ENCODE measurements around the gene HSPA12B. TPM values are rescaled to one million over a fixed set of nuclear protein-coding genes. Genes with fewer than 3 reads are reported as not detected.

The HSPA12B gene, protein sequence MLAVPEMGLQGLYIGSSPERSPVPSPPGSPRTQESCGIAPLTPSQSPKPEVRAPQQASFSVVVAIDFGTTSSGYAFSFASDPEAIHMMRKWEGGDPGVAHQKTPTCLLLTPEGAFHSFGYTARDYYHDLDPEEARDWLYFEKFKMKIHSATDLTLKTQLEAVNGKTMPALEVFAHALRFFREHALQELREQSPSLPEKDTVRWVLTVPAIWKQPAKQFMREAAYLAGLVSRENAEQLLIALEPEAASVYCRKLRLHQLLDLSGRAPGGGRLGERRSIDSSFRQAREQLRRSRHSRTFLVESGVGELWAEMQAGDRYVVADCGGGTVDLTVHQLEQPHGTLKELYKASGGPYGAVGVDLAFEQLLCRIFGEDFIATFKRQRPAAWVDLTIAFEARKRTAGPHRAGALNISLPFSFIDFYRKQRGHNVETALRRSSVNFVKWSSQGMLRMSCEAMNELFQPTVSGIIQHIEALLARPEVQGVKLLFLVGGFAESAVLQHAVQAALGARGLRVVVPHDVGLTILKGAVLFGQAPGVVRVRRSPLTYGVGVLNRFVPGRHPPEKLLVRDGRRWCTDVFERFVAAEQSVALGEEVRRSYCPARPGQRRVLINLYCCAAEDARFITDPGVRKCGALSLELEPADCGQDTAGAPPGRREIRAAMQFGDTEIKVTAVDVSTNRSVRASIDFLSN
- polyA plus RNA-seq (2011; rRNA removed) (0.25 and 0.37 TPM in 2 replicates), polyA plus RNA-seq (2017; fragmentation: RNase III; extraction: RNeasy Plus Mini Kit Qiagen cat#74134 plus additional on column Dnase treatment) (1.1 to 1.6 TPM (median 1.2 TPM) in 3 replicates), polyA minus RNA-seq (2011; rRNA and poly(A)+ RNA removed) (0.49 and 0.50 TPM in 2 replicates)
- polyA plus RNA-seq (2012; cell fraction: cytosol; rRNA removed) = 0.62 and 0.78 TPM in 2 replicates
- polyA plus RNA-seq (2012; cell fraction: nucleus; rRNA removed) = 1.0 and 1.4 TPM in 2 replicates

DNA sequence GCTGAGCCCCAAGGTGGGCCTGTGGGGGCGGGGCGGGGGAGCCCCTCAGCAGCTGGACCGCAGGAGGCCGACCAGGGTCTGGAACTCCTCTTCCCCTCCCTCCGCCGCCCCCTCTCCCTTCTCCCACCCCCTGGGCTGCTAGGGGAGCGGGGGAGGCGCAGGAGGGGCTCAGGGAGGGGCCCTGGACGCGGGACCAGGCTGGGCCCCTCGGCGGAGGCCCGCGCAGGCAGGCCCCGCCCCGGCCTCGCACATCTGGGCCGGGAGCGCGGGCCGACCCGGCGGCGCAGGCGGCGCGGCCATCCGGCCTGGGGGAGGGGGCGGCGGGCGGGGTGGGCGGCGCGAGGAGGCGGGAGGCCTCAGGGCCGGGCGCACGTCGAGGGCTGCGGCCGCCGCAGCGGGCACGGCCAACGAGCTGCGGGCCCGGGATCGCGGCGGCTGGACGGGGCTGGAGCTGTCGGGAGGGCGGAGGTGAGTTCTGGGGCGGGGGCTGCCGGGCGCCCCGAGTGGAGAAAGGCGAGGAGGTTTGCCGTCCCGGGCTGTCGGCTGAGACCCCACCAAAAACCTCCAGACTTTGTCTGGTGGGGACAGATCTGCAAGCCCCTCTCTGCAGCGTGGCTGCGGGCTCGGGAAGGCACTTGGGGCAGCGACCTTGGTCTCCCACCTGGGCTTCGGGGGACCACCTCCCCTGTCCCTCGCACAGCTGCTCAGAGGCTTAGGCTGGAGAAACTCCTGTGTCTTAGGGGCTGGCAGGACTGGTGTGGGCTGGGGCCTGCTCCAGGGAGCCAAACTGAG, at the start of gene HSPA12B:
Gene HSPA12B (plus strand): TSS at position 359 of the 792 bp plus-strand sequence. CDS start 5,990 bp downstream, outside the sequence.
- Histone ChIP-seq H3K9me3 (no peaks in the 10 kb centered on the region), H3K4me2 (no peak within 1 kb of the TSS), H3K27ac (no peak within 1 kb of the TSS), H3K4me1 (peaks cover 12% of the 10 kb centered on the region), H3K4me3 (no peak within 1 kb of the TSS)
- ATAC-seq = no peak
- FAIRE-seq = no peak
- TF ChIP-seq ZSCAN20 (CRISPR knock-in tag; IDR thresholded peaks at IDR 0.05) (no peak), RFX5 (IDR thresholded peaks at IDR 0.05) (no peak), MAZ (IDR thresholded peaks at IDR 0.05; ENCODE audit: borderline replicate concordance, low read depth, low read length) (no peak), HOXB5 (CRISPR knock-in tag; IDR thresholded peaks at IDR 0.05) (no peak), HDAC2 (IDR thresholded peaks at IDR 0.05) (no peak), HOXB13 (CRISPR knock-in tag; IDR thresholded peaks at IDR 0.05; ENCODE audit: low read depth) (no peak), EHMT2 (IDR thresholded peaks at IDR 0.05; ENCODE audit: low read depth) (no peak), HEYL (CRISPR knock-in tag; IDR thresholded peaks at IDR 0.05) (no peak), CBX2 (IDR thresholded peaks at IDR 0.05; ENCODE audit: borderline replicate concordance, low read depth) (no peak), FOSL2 (IDR thresholded peaks at IDR 0.05) (no peak), FOSL2 (CRISPR knock-in tag; IDR thresholded peaks at IDR 0.05) (no peak)
- TF ChIP-seq, protein P1, sequence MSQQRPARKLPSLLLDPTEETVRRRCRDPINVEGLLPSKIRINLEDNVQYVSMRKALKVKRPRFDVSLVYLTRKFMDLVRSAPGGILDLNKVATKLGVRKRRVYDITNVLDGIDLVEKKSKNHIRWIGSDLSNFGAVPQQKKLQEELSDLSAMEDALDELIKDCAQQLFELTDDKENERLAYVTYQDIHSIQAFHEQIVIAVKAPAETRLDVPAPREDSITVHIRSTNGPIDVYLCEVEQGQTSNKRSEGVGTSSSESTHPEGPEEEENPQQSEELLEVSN (IDR thresholded peaks at IDR 0.05; ENCODE audit: borderline replicate concordance, low read depth) = no peak
- TF ChIP-seq, protein P2, sequence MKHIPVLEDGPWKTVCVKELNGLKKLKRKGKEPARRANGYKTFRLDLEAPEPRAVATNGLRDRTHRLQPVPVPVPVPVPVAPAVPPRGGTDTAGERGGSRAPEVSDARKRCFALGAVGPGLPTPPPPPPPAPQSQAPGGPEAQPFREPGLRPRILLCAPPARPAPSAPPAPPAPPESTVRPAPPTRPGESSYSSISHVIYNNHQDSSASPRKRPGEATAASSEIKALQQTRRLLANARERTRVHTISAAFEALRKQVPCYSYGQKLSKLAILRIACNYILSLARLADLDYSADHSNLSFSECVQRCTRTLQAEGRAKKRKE (CRISPR knock-in tag; IDR thresholded peaks at IDR 0.05; ENCODE audit: low read depth) = no peak
- TF ChIP-seq, protein P3, sequence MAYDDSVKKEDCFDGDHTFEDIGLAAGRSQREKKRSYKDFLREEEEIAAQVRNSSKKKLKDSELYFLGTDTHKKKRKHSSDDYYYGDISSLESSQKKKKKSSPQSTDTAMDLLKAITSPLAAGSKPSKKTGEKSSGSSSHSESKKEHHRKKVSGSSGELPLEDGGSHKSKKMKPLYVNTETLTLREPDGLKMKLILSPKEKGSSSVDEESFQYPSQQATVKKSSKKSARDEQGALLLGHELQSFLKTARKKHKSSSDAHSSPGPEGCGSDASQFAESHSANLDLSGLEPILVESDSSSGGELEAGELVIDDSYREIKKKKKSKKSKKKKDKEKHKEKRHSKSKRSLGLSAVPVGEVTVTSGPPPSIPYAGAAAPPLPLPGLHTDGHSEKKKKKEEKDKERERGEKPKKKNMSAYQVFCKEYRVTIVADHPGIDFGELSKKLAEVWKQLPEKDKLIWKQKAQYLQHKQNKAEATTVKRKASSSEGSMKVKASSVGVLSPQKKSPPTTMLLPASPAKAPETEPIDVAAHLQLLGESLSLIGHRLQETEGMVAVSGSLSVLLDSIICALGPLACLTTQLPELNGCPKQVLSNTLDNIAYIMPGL (CRISPR knock-in tag; IDR thresholded peaks at IDR 0.05; ENCODE audit: borderline replicate concordance) = no peak
- TF ChIP-seq, protein P4, sequence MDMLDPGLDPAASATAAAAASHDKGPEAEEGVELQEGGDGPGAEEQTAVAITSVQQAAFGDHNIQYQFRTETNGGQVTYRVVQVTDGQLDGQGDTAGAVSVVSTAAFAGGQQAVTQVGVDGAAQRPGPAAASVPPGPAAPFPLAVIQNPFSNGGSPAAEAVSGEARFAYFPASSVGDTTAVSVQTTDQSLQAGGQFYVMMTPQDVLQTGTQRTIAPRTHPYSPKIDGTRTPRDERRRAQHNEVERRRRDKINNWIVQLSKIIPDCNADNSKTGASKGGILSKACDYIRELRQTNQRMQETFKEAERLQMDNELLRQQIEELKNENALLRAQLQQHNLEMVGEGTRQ (IDR thresholded peaks at IDR 0.05) = no peak
- 85% methylated on average over 23 of the region's 67 CpGs for WGBS (ENCODE audit: missing lambda C conversion rate)
- CTCF ChIA-PET = interaction anchor here (0.8 to 72.1 kb wide), 7 partner anchors 9 to 169 kb away, joined by 3 to 2233 read pairs (median 7); partner anchors contain the start of genes ADAM33, ADISSP, CENPB and GFRA4
- DNase-seq (ENCODE audit: low read depth in 1 of 2, low spot score in 1 of 2) = no peak
- POLR2A ChIA-PET = no interaction called here

DNA sequence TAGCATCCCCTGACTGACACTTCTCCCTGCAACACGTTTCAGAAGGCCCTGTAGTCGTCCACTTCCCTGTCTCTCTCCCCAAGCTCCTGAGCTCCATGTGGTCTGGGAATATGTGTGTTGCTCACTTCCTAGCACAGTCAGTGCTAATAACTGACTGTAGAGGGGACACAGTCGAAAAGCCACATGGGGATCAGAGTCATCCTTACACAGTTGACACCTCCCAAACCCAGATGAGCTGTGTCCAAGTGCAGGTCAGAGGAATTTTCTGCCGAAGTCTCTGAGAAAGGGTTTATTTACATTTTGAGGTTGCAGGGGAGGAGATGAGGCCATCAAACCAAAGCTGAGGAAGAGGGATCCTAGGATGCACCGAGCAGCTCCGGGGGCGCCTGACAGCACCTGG, 47.1 kb upstream of the HSPA12B start:
- ATAC-seq (no peak), DNase-seq (ENCODE audit: low read depth in 1 of 2, low spot score in 1 of 2) (no peak), FAIRE-seq (no peak)
- CTCF ChIA-PET = interaction anchor here (1.3 to 61.5 kb wide), 4 partner anchors 5 to 52 kb away, joined by 4 to 2233 read pairs (median 187); partner anchors contain the start of genes ADAM33, ADISSP, HSPA12B and SIGLEC1
- WGBS (ENCODE audit: missing lambda C conversion rate) = 46% methylated on average over 7 of the region's 7 CpGs
- Histone ChIP-seq H3K4me1 (peaks cover 12% of the 10 kb centered on the region; the same call in 2 of the 3 replicates), H3K4me3 (no peak overlapping the region), H3K9me3 (no peaks in the 10 kb centered on the region), H3K27ac (no peak overlapping the region), H3K4me2 (no peak overlapping the region)
- TF ChIP-seq CBX8 (IDR thresholded peaks at IDR 0.05) (no peak), HOXB13 (CRISPR knock-in tag; IDR thresholded peaks at IDR 0.05; ENCODE audit: low read depth) (no peak), SMC3 (IDR thresholded peaks at IDR 0.05) (no peak), ZSCAN20 (CRISPR knock-in tag; IDR thresholded peaks at IDR 0.05) (no peak), CBX2 (IDR thresholded peaks at IDR 0.05; ENCODE audit: borderline replicate concordance, low read depth) (no peak), NPAS2 (CRISPR knock-in tag; IDR thresholded peaks at IDR 0.05; ENCODE audit: borderline replicate concordance) (no peak), RNF2 (IDR thresholded peaks at IDR 0.05; ENCODE audit: borderline replicate concordance, low read depth) (no peak)
- TF ChIP-seq, protein P5, sequence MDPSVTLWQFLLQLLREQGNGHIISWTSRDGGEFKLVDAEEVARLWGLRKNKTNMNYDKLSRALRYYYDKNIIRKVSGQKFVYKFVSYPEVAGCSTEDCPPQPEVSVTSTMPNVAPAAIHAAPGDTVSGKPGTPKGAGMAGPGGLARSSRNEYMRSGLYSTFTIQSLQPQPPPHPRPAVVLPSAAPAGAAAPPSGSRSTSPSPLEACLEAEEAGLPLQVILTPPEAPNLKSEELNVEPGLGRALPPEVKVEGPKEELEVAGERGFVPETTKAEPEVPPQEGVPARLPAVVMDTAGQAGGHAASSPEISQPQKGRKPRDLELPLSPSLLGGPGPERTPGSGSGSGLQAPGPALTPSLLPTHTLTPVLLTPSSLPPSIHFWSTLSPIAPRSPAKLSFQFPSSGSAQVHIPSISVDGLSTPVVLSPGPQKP (IDR thresholded peaks at IDR 0.05; ENCODE audit: low read depth, low read length) = no peak
- POLR2A ChIA-PET = no interaction called here
